Ascending aorta (tissue), 2 donors: Measurements from ENCODE around the gene CPA1. TPM values are rescaled to one million over a fixed set of nuclear protein-coding genes. Genes with fewer than 3 reads are reported as not detected.

Experiments
- DNase-seq, 2 donors: peaks; one replicate each; pipeline ENCODE4 v3.0.0-alpha.2; 2019; ENCODE audit warnings: low spot score in 2 of 2
- H3K27ac ChIP-seq, 2 donors: fragments of 200-600 bp; sonication (generic); one replicate each; pipeline ENCODE4 v1.5.1; 2016 to 2017; ENCODE audit warnings: mild to moderate bottlenecking in 1 of 2
- H3K27me3 ChIP-seq: fragments of 200-600 bp; sonication (generic); one replicate; pipeline ENCODE4 v1.5.1; 2017
- H3K36me3 ChIP-seq, 2 donors: fragments of 200-600 bp; sonication (generic); one replicate each; pipeline ENCODE4 v1.5.1; 2016
- H3K4me1 ChIP-seq, 2 donors: fragments of 200-600 bp; sonication (generic); one replicate each; pipeline ENCODE4 v1.5.1; 2016 to 2017; ENCODE audit warnings: mild to moderate bottlenecking in 1 of 2
- H3K4me3 ChIP-seq, 2 donors: fragments of 200-600 bp; sonication (generic); one replicate each; pipeline ENCODE4 v1.5.1; 2016 to 2017; ENCODE audit warnings: mild to moderate bottlenecking in 1 of 2
- H3K9me3 ChIP-seq, 2 donors: fragments of 200-600 bp; sonication (generic); one replicate each; pipeline ENCODE4 v1.5.1; 2016
- intact Hi-C: fragments of 100-400 bp; cut with DNase I; formaldehyde crosslinking; loops from one replicate; pipeline ENCODE4 v1.15.1; 2023
- total RNA-seq: library from RNA; depleted of rRNA; stranded (reverse); fragments of >200 nt; gene quantifications from one replicate; pipeline ENCODE4 v1.1.0, GENCODE V29; 2016
- TF ChIP-seq, protein P1 (sequence below), 3 experiments: fragments of 200-600 bp in 2 of 3; fragments of 450-650 bp in 1 of 3; sonication (generic) in 2 of 3; IDR thresholded peaks; one replicate each; pipeline ENCODE4 v1.5.1; 2016 to 2019; ENCODE audit warnings: antibody characterized with exemption in 3 of 3, mild to moderate bottlenecking in 1 of 3, moderate library complexity in 1 of 3

Gene CPA1
- total RNA-seq, 1 donor from 2014 or later = not detected

DNA sequence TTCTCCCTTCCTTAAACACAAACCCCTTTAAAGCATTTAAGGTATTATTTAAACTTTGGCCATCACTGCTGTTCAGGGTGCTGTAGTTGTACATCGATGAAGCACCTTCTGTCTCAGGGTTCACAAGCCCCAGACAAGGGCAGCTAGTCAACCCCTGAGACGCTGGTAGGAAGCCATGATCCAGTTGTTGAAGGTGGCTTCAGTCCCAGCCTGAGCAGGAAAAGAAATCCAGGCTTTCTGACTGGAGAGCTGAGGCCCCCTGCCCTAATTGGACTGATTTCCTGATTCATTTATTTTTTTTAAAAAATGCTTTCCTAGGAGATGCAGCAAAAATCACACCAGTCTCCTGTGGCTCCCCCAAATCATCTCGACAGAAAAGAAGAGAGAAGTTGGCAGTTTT, 15.8 kb downstream of the CPA1 start:
- intact Hi-C loops = loop anchor here (5.0 kb wide), 3 partner anchors 34 to 119 kb away; partner anchors contain the start of gene CEP41
- peak overlapping the region; percentile 61 to 70 for H3K27ac ChIP-seq
- TF ChIP-seq, protein P1, sequence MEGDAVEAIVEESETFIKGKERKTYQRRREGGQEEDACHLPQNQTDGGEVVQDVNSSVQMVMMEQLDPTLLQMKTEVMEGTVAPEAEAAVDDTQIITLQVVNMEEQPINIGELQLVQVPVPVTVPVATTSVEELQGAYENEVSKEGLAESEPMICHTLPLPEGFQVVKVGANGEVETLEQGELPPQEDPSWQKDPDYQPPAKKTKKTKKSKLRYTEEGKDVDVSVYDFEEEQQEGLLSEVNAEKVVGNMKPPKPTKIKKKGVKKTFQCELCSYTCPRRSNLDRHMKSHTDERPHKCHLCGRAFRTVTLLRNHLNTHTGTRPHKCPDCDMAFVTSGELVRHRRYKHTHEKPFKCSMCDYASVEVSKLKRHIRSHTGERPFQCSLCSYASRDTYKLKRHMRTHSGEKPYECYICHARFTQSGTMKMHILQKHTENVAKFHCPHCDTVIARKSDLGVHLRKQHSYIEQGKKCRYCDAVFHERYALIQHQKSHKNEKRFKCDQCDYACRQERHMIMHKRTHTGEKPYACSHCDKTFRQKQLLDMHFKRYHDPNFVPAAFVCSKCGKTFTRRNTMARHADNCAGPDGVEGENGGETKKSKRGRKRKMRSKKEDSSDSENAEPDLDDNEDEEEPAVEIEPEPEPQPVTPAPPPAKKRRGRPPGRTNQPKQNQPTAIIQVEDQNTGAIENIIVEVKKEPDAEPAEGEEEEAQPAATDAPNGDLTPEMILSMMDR (IDR thresholded peaks at IDR 0.05) = no peak

DNA sequence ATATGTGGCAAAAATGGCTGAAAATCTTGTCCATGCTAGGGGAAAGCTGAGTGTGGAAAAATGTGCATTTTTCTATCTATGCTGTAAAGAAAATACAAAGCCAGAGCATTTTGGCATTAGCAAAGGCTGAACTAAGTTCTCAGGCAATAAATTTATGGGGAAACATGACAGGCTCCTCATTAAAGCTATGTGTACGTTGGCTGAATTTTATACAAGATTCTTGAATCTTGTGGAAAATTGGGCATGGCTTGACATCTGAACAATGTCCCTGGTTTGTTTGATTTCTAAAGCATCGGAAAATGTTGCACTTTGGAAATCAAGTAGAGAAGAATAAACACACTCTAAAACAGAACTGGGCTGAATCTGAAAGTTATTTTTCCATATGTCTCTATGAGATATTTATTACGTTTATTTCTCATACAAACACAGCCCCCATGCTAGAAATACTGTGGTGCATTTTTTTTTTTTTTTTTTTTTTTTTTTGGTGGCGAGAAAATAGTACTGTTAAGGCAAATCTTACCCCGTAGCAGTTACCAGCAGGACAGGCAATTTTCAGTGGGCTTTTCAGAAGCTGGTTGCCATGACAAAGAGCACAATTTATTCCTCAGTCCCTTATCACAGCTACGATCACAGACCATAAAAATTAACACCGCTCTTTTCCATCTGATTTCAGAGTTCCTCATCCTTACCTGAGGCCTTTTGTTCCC, 16.9 kb downstream of the CPA1 start:
- intact Hi-C loops = loop anchor here (5.0 kb wide), 3 partner anchors 35 to 120 kb away; partner anchors contain the start of gene CEP41
- Histone ChIP-seq H3K4me3 (peak overlapping the region; percentile 23 to 42), H3K9me3 (no peaks in the 10 kb centered on the region), H3K27ac (peak overlapping the region in 1 of 2 donors; percentile 61), H3K27me3 (no peaks in the 10 kb centered on the region), H3K4me1 (peaks cover 0 to 7% of the 10 kb centered on the region in 2 donors), H3K36me3 (no peaks in the 10 kb centered on the region)
- DNase-seq = no peak
- TF ChIP-seq, protein P1 (IDR thresholded peaks at IDR 0.05) = no peak

More for the DNA sequence above, 15.8 kb downstream of the CPA1 start:
- Histone ChIP-seq H3K27me3 (no peaks in the 10 kb centered on the region), H3K36me3 (no peaks in the 10 kb centered on the region), H3K4me1 (peaks cover 0 to 9% of the 10 kb centered on the region in 2 donors), H3K9me3 (no peaks in the 10 kb centered on the region), H3K4me3 (peak overlapping the region in 1 of 2 donors; percentile 42)
- no peak for DNase-seq

DNA sequence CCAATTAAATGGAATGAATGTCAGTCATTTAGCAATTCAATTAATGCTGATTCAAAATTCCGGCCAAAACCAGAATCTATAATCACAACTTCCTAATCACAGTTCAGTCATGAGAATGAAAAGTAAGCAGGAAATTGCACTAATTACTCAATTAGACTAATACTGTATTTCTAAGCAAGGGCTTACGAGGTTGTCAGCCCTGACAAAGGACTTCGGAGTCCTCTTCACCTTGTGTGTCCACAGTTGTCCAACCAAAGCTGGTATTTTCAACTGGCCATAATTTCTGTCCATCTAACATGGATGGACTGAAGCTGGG, 17.4 kb downstream of the CPA1 start:
- H3K27me3 ChIP-seq = no peaks in the 10 kb centered on the region
- TF ChIP-seq, protein P1 (IDR thresholded peaks at IDR 0.05) = no peak
- no peak for DNase-seq
- H3K4me3 ChIP-seq = no peak overlapping the region
- intact Hi-C loops = loop anchor here (5.0 kb wide), 3 partner anchors 35 to 120 kb away; partner anchors contain the start of gene CEP41
- no peak overlapping the region for H3K27ac ChIP-seq
- no peaks in the 10 kb centered on the region for H3K9me3 ChIP-seq
- peaks cover 0 to 6% of the 10 kb centered on the region in 2 donors for H3K4me1 ChIP-seq
- H3K36me3 ChIP-seq = no peaks in the 10 kb centered on the region

DNA sequence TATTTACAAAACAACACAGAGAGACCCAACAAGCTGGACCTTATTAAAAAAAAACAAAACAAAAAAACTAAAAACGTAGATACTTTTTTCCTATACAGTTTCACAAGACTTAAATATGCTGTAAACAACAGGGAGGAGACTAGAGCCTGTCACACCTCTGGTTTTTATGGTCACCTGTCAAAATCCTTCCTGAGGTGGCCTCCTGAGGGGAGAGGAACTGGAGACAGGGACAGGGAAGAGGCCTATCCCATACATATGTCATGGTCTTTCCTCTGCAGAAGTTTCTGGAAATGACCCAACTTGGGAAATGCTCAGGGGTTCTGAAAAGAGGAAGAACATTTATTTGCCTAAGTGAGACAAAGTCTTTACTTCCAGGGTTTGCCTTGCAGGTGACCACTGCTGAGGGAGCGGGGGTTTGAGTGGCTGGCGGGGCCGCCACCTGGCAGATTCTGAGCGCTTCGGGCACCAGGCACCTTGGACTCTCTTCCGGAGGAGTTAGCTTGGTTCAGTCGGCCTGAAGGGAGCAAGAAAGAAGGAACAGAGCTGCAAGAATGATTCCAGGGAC, 18.3 kb downstream of the CPA1 start:
- H3K36me3 ChIP-seq = no peaks in the 10 kb centered on the region
- DNase-seq = no peak
- intact Hi-C loops = loop anchor here (5.0 kb wide), 3 partner anchors 36 to 121 kb away; partner anchors contain the start of gene CEP41
- H3K4me3 ChIP-seq = no peak overlapping the region
- H3K4me1 ChIP-seq = peaks cover 0 to 3% of the 10 kb centered on the region in 2 donors
- no peaks in the 10 kb centered on the region for H3K27me3 ChIP-seq
- TF ChIP-seq, protein P1 (IDR thresholded peaks at IDR 0.05) = no peak
- no peak overlapping the region for H3K27ac ChIP-seq
- H3K9me3 ChIP-seq = no peaks in the 10 kb centered on the region

DNA sequence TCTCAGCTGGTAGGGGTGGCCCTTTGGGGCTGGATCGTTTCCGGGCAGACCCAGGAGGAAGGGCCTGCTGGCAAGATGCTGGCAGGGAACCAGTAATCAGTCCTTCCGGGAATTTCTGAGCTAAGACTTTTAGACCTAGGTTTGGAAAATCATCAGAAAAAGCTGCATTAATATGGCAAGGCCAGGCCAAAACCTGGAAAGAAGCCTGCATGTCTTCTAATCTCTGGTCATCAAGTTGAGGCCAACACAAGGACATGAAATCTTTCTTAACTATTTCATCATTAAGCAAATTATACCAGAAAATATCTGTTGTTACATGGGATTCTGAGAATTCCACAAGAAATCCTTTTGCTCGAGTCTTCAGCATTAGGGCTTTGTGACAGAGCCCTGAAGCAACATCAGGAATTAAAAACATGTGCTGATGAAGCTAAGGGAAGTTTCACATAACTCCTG, 19.9 kb downstream of the CPA1 start:
- intact Hi-C loops = no loop called here
- peaks cover 0 to 3% of the 10 kb centered on the region in 2 donors for H3K4me1 ChIP-seq
- TF ChIP-seq, protein P1 (IDR thresholded peaks at IDR 0.05) = no peak
- no peaks in the 10 kb centered on the region for H3K9me3 ChIP-seq
- DNase-seq = no peak
- no peak overlapping the region for H3K4me3 ChIP-seq
- no peaks in the 10 kb centered on the region for H3K27me3 ChIP-seq
- H3K27ac ChIP-seq = no peak overlapping the region
- no peaks in the 10 kb centered on the region for H3K36me3 ChIP-seq
